Endodermal cell (in vitro differentiated cells): ENCODE data around the gene RAB29. TPM values are rescaled to one million over a fixed set of nuclear protein-coding genes. Genes with fewer than 3 reads are reported as not detected.

ENCODE experiments used
- DNase-seq: peaks from one replicate; pipeline ENCODE4 v3.0.0-alpha.2; 2017
- H3K27ac ChIP-seq: 2 replicates; pipeline ENCODE4 v1.5.1; 2013; ENCODE audit warnings: mild to moderate bottlenecking, low read depth, low read length, moderate library complexity
- H3K27me3 ChIP-seq: 2 replicates; pipeline ENCODE4 v1.6.1; 2013; ENCODE audit warnings: mild to moderate bottlenecking, low read length, moderate library complexity; ENCODE audit not compliant: insufficient read depth, control insufficient read depth, poor library complexity, severe bottlenecking
- H3K36me3 ChIP-seq: 2 replicates; pipeline ENCODE4 v1.7.0; 2013; ENCODE audit warnings: mild to moderate bottlenecking, low read length, moderate library complexity; ENCODE audit not compliant: control insufficient read depth, insufficient read depth
- H3K4me1 ChIP-seq: one replicate; pipeline ENCODE4 v1.7.0; 2013; ENCODE audit warnings: low read length; ENCODE audit not compliant: control insufficient read depth, insufficient read depth
- H3K4me3 ChIP-seq: 2 replicates; pipeline ENCODE4 v1.5.1; 2013; ENCODE audit warnings: mild to moderate bottlenecking, low read length, moderate library complexity
- H3K9ac ChIP-seq: 2 replicates; pipeline ENCODE4 v1.6.1; 2013; ENCODE audit warnings: mild to moderate bottlenecking, low read length, moderate library complexity; ENCODE audit not compliant: poor library complexity, severe bottlenecking; ENCODE audit errors: extremely low read depth
- H3K9me3 ChIP-seq: 2 replicates; pipeline ENCODE4 v1.6.1; 2013; ENCODE audit warnings: mild to moderate bottlenecking, low read length, moderate library complexity; ENCODE audit not compliant: control insufficient read depth
- H3K27ac Mint-ChIP-seq: 2 replicates; pipeline ENCODE4 v1.8.0; 2020; ENCODE audit warnings: mixed read lengths
- H3K27me3 Mint-ChIP-seq: 2 replicates; pipeline ENCODE4 v1.8.0; 2021; ENCODE audit warnings: mild to moderate bottlenecking, mixed read lengths; ENCODE audit not compliant: insufficient read depth
- H3K36me3 Mint-ChIP-seq: 2 replicates; pipeline ENCODE4 v1.8.0; 2020; ENCODE audit warnings: low read depth, mixed read lengths
- H3K4me1 Mint-ChIP-seq: 2 replicates; pipeline ENCODE4 v1.8.0; 2020; ENCODE audit warnings: mixed read lengths
- H3K4me3 Mint-ChIP-seq: 2 replicates; pipeline ENCODE4 v1.8.0; 2020; ENCODE audit warnings: mild to moderate bottlenecking, moderate library complexity, mixed read lengths
- H3K9me3 Mint-ChIP-seq: 2 replicates; pipeline ENCODE4 v1.8.0; 2020; ENCODE audit warnings: mild to moderate bottlenecking, mixed read lengths
- CTCF ChIP-seq: fragments of 200-600 bp; sonication (generic); conservative IDR thresholded peaks from 2 replicates; pipeline ENCODE4 v1.5.0; 2021; ENCODE audit warnings: antibody characterized with exemption, mild to moderate bottlenecking
- WGBS, 2 experiments: methylation state at CpG; one replicate each; pipeline versions ENCODE4 v1.1.5 to v1.1.7; 2013; ENCODE audit warnings: missing lambda C conversion rate in 2 of 2, mixed read lengths in 1 of 2; ENCODE audit not compliant: insufficient coverage in 1 of 2, insufficient read length in 1 of 2; 5-methylcytosine and 5-hydroxymethylcytosine counted together
- total RNA-seq, 2 donors: library from RNA; stranded (reverse); fragmentation: NEBNext Ultra II Directional in 1 of 2; extraction: Animal tissue kit (Norgen Biotek cat#: 25700) in 1 of 2; gene quantifications; 2 replicates in 1 of 2; 3 replicates in 1 of 2; pipeline ENCODE4 v1.2.1, GENCODE V29; 2021

Gene RAB29
- total RNA-seq, 2 donors from 2014 or later, result 5.7 to 7.2 TPM

DNA sequence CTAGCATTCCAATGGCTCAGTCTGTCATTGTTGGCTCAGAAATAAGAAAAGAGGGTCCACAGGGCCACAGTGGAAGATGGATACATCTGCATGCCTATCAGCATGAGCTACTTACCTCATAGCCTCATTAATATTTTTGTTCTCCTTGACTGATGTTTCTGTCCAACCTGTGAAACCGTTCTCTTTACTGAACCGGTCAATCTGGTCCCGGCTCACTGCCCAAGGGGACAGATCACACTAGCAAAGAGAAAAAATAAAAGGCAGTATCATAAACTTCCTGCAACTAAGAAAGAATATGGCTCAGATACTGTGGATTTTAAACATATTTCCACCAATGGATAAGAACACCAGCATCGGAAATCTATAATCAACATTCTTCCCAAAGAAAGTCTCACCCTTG lies 4.7 kb downstream of the RAB29 start:
- no peak for TF ChIP-seq CTCF

GRCh38 chr1:205769641-205770365 lies 5.5 kb downstream of the RAB29 start:
- no peaks in the 10 kb centered on the region for H3K36me3 ChIP-seq
- no peaks in the 10 kb centered on the region for H3K9me3 Mint-ChIP-seq
- no peaks in the 10 kb centered on the region for H3K9me3 ChIP-seq
- no peak overlapping the region for H3K27ac ChIP-seq
- peaks cover 3% of the 10 kb centered on the region for H3K4me1 ChIP-seq
- H3K36me3 Mint-ChIP-seq, result no peaks in the 10 kb centered on the region
- DNase-seq, result no peak
- H3K27me3 Mint-ChIP-seq, result peaks cover 18% of the 10 kb centered on the region
- H3K4me3 Mint-ChIP-seq, result no peak overlapping the region
- H3K4me3 ChIP-seq, result no peak overlapping the region
- no peak overlapping the region for H3K27ac Mint-ChIP-seq
- 92 to 93% methylated on average over 6 to 8 of the region's 8 CpGs for WGBS, 2 experiments
- peaks cover 11% of the 10 kb centered on the region for H3K4me1 Mint-ChIP-seq
- no peak overlapping the region for H3K9ac ChIP-seq
- peaks cover 24% of the 10 kb centered on the region for H3K27me3 ChIP-seq
- TF ChIP-seq CTCF, result no peak

More for the DNA sequence above, 4.7 kb downstream of the RAB29 start:
- peaks cover under 1% of the 10 kb centered on the region for H3K9me3 ChIP-seq
- no peak overlapping the region for H3K27ac ChIP-seq
- H3K4me3 ChIP-seq, result no peak overlapping the region
- no peaks in the 10 kb centered on the region for H3K36me3 Mint-ChIP-seq
- no peak for DNase-seq
- H3K4me1 Mint-ChIP-seq, result peaks cover 11% of the 10 kb centered on the region
- no peak overlapping the region for H3K9ac ChIP-seq
- no peak overlapping the region for H3K27ac Mint-ChIP-seq
- H3K9me3 Mint-ChIP-seq, result peaks cover 3% of the 10 kb centered on the region
- H3K4me1 ChIP-seq, result peaks cover 3% of the 10 kb centered on the region
- peaks cover 27% of the 10 kb centered on the region for H3K27me3 ChIP-seq
- H3K36me3 ChIP-seq, result no peaks in the 10 kb centered on the region
- no peak overlapping the region for H3K4me3 Mint-ChIP-seq
- H3K27me3 Mint-ChIP-seq, result peaks cover 24% of the 10 kb centered on the region
- 94% methylated on average over 4 of the region's 4 CpGs for WGBS, 2 experiments

- no peaks in the 10 kb centered on the region for H3K9me3 Mint-ChIP-seq
- Histone ChIP-seq H3K27ac (no peak overlapping the region), H3K4me3 (no peak overlapping the region), H3K27me3 (no peaks in the 10 kb centered on the region), H3K36me3 (no peaks in the 10 kb centered on the region), H3K9me3 (no peaks in the 10 kb centered on the region), H3K9ac (no peak overlapping the region), H3K4me1 (peaks cover 3% of the 10 kb centered on the region)
- no peak overlapping the region for H3K4me3 Mint-ChIP-seq
- H3K27me3 Mint-ChIP-seq, result no peaks in the 10 kb centered on the region
- no peak for DNase-seq
- no peak overlapping the region for H3K27ac Mint-ChIP-seq
- H3K36me3 Mint-ChIP-seq, result no peaks in the 10 kb centered on the region
- 92 to 100% methylated on average over 1 to 3 of the region's 3 CpGs for WGBS, 2 experiments
- no peak for TF ChIP-seq CTCF
- H3K4me1 Mint-ChIP-seq, result peaks cover 10% of the 10 kb centered on the region
Measured at GRCh38 chr1:205767248-205767647, 8.0 kb downstream of the RAB29 start.
